H9 (cell line): ENCODE data around the gene MORC1. TPM values are rescaled to one million over a fixed set of nuclear protein-coding genes. Genes with fewer than 3 reads are reported as not detected.

ENCODE experiments used
- DNase-seq: peaks from one replicate; pipeline ENCODE4 v3.0.0-alpha.2; 2017
- H2AFZ ChIP-seq: one replicate; pipeline ENCODE4 v1.6.1; 2013; ENCODE audit warnings: mild to moderate bottlenecking, low read length, control low read depth, moderate library complexity
- H2AK5ac ChIP-seq: 2 replicates; pipeline ENCODE4 v1.6.1; 2013; ENCODE audit warnings: low read length, control low read depth, mixed read lengths; ENCODE audit not compliant: insufficient read length
- H2BK120ac ChIP-seq: one replicate; pipeline ENCODE4 v1.6.1; 2013; ENCODE audit warnings: low read depth, mild to moderate bottlenecking, low read length, control low read depth, inconsistent platforms; ENCODE audit not compliant: poor library complexity, severe bottlenecking
- H2BK12ac ChIP-seq: 2 replicates; pipeline ENCODE4 v1.6.1; 2013; ENCODE audit warnings: low read length, control low read depth, mixed read lengths, low read depth; ENCODE audit not compliant: insufficient read length
- H2BK15ac ChIP-seq: 2 replicates; pipeline ENCODE4 v1.6.1; 2013; ENCODE audit warnings: low read depth, low read length, control low read depth
- H2BK20ac ChIP-seq: one replicate; pipeline ENCODE4 v1.6.1; 2013; ENCODE audit warnings: low read depth, mild to moderate bottlenecking, low read length, control low read depth, inconsistent platforms; ENCODE audit not compliant: poor library complexity, severe bottlenecking
- H2BK5ac ChIP-seq: 2 replicates; pipeline ENCODE4 v1.6.1; 2013; ENCODE audit warnings: low read length, control low read depth, mixed read lengths; ENCODE audit not compliant: insufficient read length
- H3K14ac ChIP-seq: 2 replicates; pipeline ENCODE4 v1.6.1; 2013; ENCODE audit warnings: low read length, control low read depth; ENCODE audit not compliant: insufficient read depth
- H3K18ac ChIP-seq: 2 replicates; pipeline ENCODE4 v1.6.1; 2013; ENCODE audit warnings: low read depth, mild to moderate bottlenecking, mixed read lengths, low read length, control low read depth; ENCODE audit not compliant: insufficient read length
- H3K23ac ChIP-seq: 2 replicates; pipeline ENCODE4 v1.6.1; 2013; ENCODE audit warnings: low read length, control low read depth, mixed read lengths, low read depth; ENCODE audit not compliant: insufficient read length
- H3K23me2 ChIP-seq: 2 replicates; pipeline ENCODE4 v1.6.1; 2013; ENCODE audit warnings: low read depth, mild to moderate bottlenecking, mixed read lengths, low read length, control low read depth; ENCODE audit not compliant: insufficient read length, poor library complexity, severe bottlenecking
- H3K27ac ChIP-seq: 2 replicates; pipeline ENCODE4 v1.5.1; 2013; ENCODE audit warnings: low read length, control low read depth, mixed read lengths, low read depth; ENCODE audit not compliant: insufficient read length
- H3K27me3 ChIP-seq: 2 replicates; pipeline ENCODE4 v1.6.1; 2013; ENCODE audit warnings: low read length, control low read depth, inconsistent platforms; ENCODE audit not compliant: insufficient read depth
- H3K4ac ChIP-seq: 2 replicates; pipeline ENCODE4 v1.6.1; 2013; ENCODE audit warnings: low read depth, mild to moderate bottlenecking, control low read depth, inconsistent platforms, low read length, moderate library complexity
- H3K4me1 ChIP-seq: 2 replicates; pipeline ENCODE4 v1.6.1; 2013; ENCODE audit warnings: low read length, control low read depth, inconsistent platforms; ENCODE audit not compliant: insufficient read depth
- H3K4me2 ChIP-seq: 2 replicates; pipeline ENCODE4 v1.6.1; 2013; ENCODE audit warnings: low read length, control low read depth, mixed read lengths; ENCODE audit not compliant: insufficient read length, insufficient read depth
- H3K56ac ChIP-seq: 2 replicates; pipeline ENCODE4 v1.6.1; 2013; ENCODE audit warnings: low read depth, mild to moderate bottlenecking, mixed read lengths, low read length, control low read depth; ENCODE audit not compliant: insufficient read length
- H3K79me1 ChIP-seq: 2 replicates; pipeline ENCODE4 v1.6.1; 2013; ENCODE audit warnings: low read depth, mild to moderate bottlenecking, moderate library complexity, low read length, control low read depth, inconsistent platforms; ENCODE audit not compliant: insufficient read depth, poor library complexity, severe bottlenecking
- H3K79me2 ChIP-seq: 2 replicates; pipeline ENCODE4 v1.6.1; 2013; ENCODE audit warnings: low read length, control low read depth, inconsistent platforms; ENCODE audit not compliant: insufficient read depth
- H3K9ac ChIP-seq: 2 replicates; pipeline ENCODE4 v1.6.1; 2013; ENCODE audit warnings: low read length, control low read depth, mixed read lengths; ENCODE audit not compliant: insufficient read length; ENCODE audit errors: extremely low read depth
- H3K9me3 ChIP-seq: one replicate; pipeline ENCODE4 v1.6.1; 2013; ENCODE audit warnings: low read depth, low read length, inconsistent platforms; ENCODE audit not compliant: control insufficient read depth
- H3T11ph ChIP-seq: one replicate; pipeline ENCODE4 v1.6.1; 2013; ENCODE audit warnings: mild to moderate bottlenecking, low read length, control low read depth, inconsistent platforms
- H4K20me1 ChIP-seq: one replicate; pipeline ENCODE4 v1.6.1; 2013; ENCODE audit not compliant: control insufficient read depth, insufficient read length, insufficient read depth
- H4K5ac ChIP-seq: 2 replicates; pipeline ENCODE4 v1.6.1; 2013; ENCODE audit warnings: low read depth, mild to moderate bottlenecking, mixed read lengths, low read length, control low read depth; ENCODE audit not compliant: insufficient read length
- H4K8ac ChIP-seq: replicated peaks from 2 replicates; pipeline ENCODE4 v1.6.1; 2013; ENCODE audit warnings: low read length, control low read depth, mixed read lengths, low read depth; ENCODE audit not compliant: insufficient read length
- H4K91ac ChIP-seq: 2 replicates; pipeline ENCODE4 v1.6.1; 2013; ENCODE audit warnings: low read depth, mild to moderate bottlenecking, moderate library complexity, mixed read lengths, low read length, control low read depth; ENCODE audit not compliant: insufficient read length
- H3K27ac Mint-ChIP-seq, 3 experiments: 2 replicates in 2 of 3; 3 replicates in 1 of 3; pipeline ENCODE4 v1.8.0; 2020 to 2021; ENCODE audit warnings: mixed read lengths in 3 of 3, mild to moderate bottlenecking in 1 of 3, moderate library complexity in 1 of 3
- H3K27me3 Mint-ChIP-seq: 2 replicates; pipeline ENCODE4 v1.8.0; 2021; ENCODE audit warnings: low read depth, mild to moderate bottlenecking, moderate library complexity, mixed read lengths
- H3K36me3 Mint-ChIP-seq, 3 experiments: 2 replicates in 2 of 3; 3 replicates in 1 of 3; pipeline ENCODE4 v1.8.0; 2020 to 2021; ENCODE audit warnings: low read depth in 3 of 3, mixed read lengths in 3 of 3; ENCODE audit not compliant: insufficient read depth in 1 of 3
- H3K4me1 Mint-ChIP-seq, 2 experiments: 2 replicates each; pipeline ENCODE4 v1.8.0; 2020; ENCODE audit warnings: mixed read lengths in 2 of 2
- H3K4me3 Mint-ChIP-seq, 2 experiments: 2 replicates in 1 of 2; 3 replicates in 1 of 2; pipeline ENCODE4 v1.8.0; 2020 to 2021; ENCODE audit warnings: mild to moderate bottlenecking in 2 of 2, mixed read lengths in 2 of 2, moderate library complexity in 1 of 2
- H3K9me3 Mint-ChIP-seq, 2 experiments: 2 replicates in 1 of 2; 3 replicates in 1 of 2; pipeline ENCODE4 v1.8.0; 2020; ENCODE audit warnings: mild to moderate bottlenecking in 2 of 2, mixed read lengths in 2 of 2, moderate library complexity in 1 of 2
- CTCF ChIP-seq: fragments of 200-600 bp; sonication (generic); conservative IDR thresholded peaks from 3 replicates; pipeline ENCODE4 v1.8.0; 2021; ENCODE audit warnings: antibody characterized with exemption, mild to moderate bottlenecking
- WGBS: extraction: QIAGEN DNeasy Blood & Tissue Kit; methylation state at CpG from one replicate; pipeline ENCODE4 v1.1.7; 2013; ENCODE audit warnings: missing lambda C conversion rate, low lambda C conversion rate, mixed read lengths; ENCODE audit not compliant: insufficient read length; ENCODE audit errors: extremely low coverage; 5-methylcytosine and 5-hydroxymethylcytosine counted together
- total RNA-seq: library from RNA; stranded (reverse); gene quantifications from 2 replicates; pipeline ENCODE4 v1.2.1, GENCODE V29; 2021

The MORC1 gene
- total RNA-seq, 1 experiment from 2014 or later, result not detected

GRCh38 chr3:109116031-109116430, 1.9 kb downstream of the MORC1 start:
- Histone ChIP-seq H2AFZ (no peak overlapping the region), H2BK120ac (no peak overlapping the region), H2AK5ac (no peak overlapping the region), H3K18ac (no peak overlapping the region), H4K91ac (no peak overlapping the region), H3K27ac (no peak overlapping the region), H2BK5ac (no peak overlapping the region), H3T11ph (no peak overlapping the region), H3K23ac (no peak overlapping the region), H2BK12ac (no peak overlapping the region), H2BK20ac (no peak overlapping the region), H4K5ac (no peak overlapping the region), H3K23me2 (no peaks in the 10 kb centered on the region), H3K4me2 (no peak overlapping the region), H3K79me2 (peaks cover 2% of the 10 kb centered on the region; the same call in 1 of the 2 replicates), H3K27me3 (no peaks in the 10 kb centered on the region), H2BK15ac (no peak overlapping the region), H3K4me1 (no peaks in the 10 kb centered on the region), H4K20me1 (no peaks in the 10 kb centered on the region), H3K14ac (no peak overlapping the region), H3K9ac (no peak overlapping the region), H3K79me1 (no peaks in the 10 kb centered on the region), H3K9me3 (no peaks in the 10 kb centered on the region), H4K8ac (no peak overlapping the region), H3K4ac (no peak overlapping the region), H3K56ac (no peak overlapping the region)
- TF ChIP-seq CTCF, result no peak
- no CpG with 5 or more reads among the region's 2 CpGs for WGBS
- Mint-ChIP-seq H3K27me3 (no peaks in the 10 kb centered on the region), H3K36me3 (no peaks in the 10 kb centered on the region), H3K9me3 (no peaks in the 10 kb centered on the region), H3K4me3 (no peak overlapping the region), H3K27ac (no peak overlapping the region), H3K4me1 (no peaks in the 10 kb centered on the region)
- DNase-seq, result no peak
